GM12892 (cell line): ENCODE data around the gene SLC30A2.

Experiments used
- POLR2A ChIP-seq: IDR thresholded peaks from 2 replicates; pipeline ENCODE4 v1.6.1; 2011; ENCODE audit warnings: low read depth, low read length, control low read depth
- POLR2AphosphoS5 ChIP-seq: IDR thresholded peaks from 2 replicates; pipeline ENCODE4 v1.6.1; 2011; ENCODE audit warnings: low read depth, low read length, control low read depth
- TAF1 ChIP-seq: IDR thresholded peaks from 2 replicates; pipeline ENCODE4 v1.6.1; 2011; ENCODE audit warnings: low read depth, mild to moderate bottlenecking, control low read depth, low read length, borderline replicate concordance

GRCh38 chr1:26046246-26047095 is 553 bp upstream of the SLC30A2 start:
- TF ChIP-seq POLR2A (no peak), POLR2AphosphoS5 (no peak), TAF1 (no peak)
